NCI-H1048 (cell line): ENCODE data around the gene ANKRD36.
"Not testable (repeated sequence)": the region's sequence is repeated elsewhere in the genome, so short reads cannot be mapped to it uniquely, and the experiment has no call there.

Source experiments
- DNase-seq: peaks from one replicate; lab custom pipeline; 2025; lab: John Stamatoyannopoulos, UW

ANKRD36 gene

GRCh38 chr2:97293687-97294086, 180.7 kb downstream of the ANKRD36 start:
- DNase-seq = not testable (repeated sequence)
